ENCODE data around the gene ARHGEF4.
"Not testable (repeated sequence)": the region's sequence is repeated elsewhere in the genome, so short reads cannot be mapped to it uniquely, and the experiment has no call there.

Gene ARHGEF4

DNA sequence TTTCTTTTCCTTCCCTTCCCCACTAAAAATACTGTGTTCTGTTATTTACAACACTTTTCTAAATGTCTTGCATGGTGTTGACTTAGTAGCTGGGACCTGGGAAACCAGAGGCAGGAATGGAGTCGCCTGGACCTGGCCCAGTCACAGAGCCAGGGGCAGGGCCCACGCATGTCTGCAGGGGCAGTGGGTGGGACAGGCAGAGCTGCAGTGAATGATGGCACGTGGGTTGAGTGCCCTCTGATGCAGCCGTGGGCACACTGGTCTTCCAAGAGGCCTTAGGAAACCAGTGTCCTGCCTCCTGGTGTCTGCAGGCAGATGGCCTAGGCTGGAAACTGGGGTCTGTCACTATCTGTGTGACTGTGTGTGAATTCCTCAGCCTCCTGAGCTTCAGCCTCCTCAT, 46.8 kb downstream of the ARHGEF4 start:
- no peak for DNase-seq (ENCODE audit: extremely low read depth in 1 of 2, low read depth in 1 of 2)

DNA sequence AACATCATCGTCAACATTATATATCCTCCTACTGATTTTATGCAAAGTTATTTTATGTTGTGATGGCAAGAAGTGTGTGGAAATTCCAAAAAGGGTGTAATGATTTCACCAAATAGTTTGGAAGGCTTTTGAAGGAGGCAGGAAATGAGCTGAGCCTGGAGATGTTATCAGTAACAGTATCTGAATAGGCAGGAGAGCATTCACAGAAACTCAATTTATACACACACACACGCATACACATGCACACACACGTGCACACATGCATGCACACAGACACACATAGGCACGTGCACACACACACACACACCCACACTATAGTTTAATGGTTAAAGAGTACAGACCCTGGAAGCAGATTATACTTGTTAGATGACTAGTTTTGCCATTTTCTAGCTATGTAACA, 47.3 kb downstream of the ARHGEF4 start:
- DNase-seq (ENCODE audit: extremely low read depth in 1 of 2, low read depth in 1 of 2) = no peak

DNA sequence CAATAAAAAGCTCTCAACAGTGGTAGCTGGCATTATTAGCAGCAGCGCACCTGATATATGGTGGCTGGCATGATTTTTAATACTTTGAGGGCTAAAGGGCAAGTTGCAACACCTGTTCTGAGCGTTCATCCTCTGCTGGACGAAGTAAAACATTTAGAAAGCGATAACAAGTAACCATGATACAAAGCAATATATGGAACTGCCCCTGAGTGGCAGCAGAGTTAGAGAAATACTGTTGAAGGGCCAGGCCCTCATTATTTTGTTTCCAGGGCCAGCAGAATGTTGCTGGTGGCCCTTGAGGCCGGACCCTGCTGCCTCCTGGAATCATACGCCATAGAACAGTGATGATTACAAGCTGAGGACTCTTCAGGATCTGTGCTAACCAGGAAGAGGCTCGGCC, 47.8 kb downstream of the ARHGEF4 start:
- no peak for DNase-seq (ENCODE audit: extremely low read depth in 1 of 2, low read depth in 1 of 2)

DNA sequence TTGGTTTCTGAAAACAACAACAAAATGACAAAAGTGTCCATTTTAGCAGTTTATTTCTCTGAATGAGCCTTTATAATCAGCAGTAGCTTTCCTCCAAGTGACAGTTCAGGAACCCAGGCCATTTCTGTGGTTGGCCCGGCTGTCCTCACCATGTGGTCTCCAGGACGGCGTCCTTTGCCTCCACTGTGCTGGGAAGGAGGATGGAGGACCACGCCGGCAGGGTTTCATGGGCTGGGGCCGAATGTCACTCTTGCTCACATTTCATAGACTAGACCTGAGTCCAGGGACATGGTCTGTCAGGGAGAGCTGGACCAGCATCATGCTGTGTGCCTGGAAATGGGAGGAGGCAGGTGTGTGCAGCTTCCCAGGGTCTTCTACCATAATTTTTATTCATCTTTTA, 50.9 kb downstream of the ARHGEF4 start:
- no peak for DNase-seq (ENCODE audit: extremely low read depth in 1 of 2, low read depth in 1 of 2)

DNA sequence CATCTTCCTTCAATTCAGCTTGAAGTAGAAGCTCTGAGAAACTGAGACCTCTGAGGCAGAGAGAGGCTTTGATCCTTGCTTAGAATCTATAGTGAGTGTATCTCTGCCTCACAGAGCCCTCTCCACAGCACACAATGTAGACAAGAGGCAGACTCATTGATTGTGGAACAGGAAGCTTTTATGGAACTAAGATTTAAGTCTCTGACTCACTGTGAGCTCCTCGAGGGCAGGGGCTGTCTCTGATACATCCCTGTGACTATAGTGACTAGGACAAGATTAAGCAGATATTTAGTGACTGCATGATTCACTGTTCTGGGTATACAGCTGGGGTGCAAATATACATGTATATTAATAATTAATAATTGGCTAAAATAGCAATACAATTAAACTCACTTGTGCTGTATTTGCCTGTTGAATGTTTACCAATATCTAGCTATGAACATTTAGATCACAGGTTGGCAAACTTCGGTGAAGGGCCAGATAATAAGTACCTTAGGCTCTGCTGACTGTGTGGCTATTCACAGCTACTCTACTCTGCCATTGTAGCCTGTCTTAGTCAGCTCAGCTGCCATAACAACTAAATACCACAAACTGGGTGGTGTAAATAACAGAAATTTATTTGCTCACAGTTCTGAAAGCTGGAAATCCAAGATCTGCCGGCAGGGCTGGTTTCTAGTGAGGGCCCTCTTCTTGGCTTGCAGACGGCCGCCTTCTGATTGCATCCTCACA, 54.4 kb downstream of the ARHGEF4 start:
- DNase-seq (ENCODE audit: extremely low read depth in 1 of 2, low read depth in 1 of 2) = no peak

DNA sequence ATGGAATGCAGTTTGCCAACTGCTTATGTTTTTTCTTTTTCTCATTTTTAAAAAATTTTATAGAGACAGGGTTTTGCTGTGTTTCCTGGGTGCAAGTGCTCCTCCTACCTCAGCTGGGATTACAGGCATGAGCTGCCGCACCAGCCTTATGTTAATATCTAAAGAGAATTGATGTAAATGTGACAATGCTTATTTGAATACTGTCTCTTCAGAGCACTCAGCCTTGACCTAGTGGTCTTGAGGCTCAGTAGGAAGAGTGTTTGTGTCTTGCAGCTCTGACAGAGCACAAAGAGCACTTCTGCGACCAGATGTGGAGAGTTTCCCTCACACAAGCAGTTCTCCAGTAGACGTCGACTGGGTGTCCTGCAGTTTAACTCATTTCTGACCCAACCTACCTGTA, 55.3 kb downstream of the ARHGEF4 start:
- no peak for DNase-seq (ENCODE audit: extremely low read depth in 1 of 2, low read depth in 1 of 2)

DNA sequence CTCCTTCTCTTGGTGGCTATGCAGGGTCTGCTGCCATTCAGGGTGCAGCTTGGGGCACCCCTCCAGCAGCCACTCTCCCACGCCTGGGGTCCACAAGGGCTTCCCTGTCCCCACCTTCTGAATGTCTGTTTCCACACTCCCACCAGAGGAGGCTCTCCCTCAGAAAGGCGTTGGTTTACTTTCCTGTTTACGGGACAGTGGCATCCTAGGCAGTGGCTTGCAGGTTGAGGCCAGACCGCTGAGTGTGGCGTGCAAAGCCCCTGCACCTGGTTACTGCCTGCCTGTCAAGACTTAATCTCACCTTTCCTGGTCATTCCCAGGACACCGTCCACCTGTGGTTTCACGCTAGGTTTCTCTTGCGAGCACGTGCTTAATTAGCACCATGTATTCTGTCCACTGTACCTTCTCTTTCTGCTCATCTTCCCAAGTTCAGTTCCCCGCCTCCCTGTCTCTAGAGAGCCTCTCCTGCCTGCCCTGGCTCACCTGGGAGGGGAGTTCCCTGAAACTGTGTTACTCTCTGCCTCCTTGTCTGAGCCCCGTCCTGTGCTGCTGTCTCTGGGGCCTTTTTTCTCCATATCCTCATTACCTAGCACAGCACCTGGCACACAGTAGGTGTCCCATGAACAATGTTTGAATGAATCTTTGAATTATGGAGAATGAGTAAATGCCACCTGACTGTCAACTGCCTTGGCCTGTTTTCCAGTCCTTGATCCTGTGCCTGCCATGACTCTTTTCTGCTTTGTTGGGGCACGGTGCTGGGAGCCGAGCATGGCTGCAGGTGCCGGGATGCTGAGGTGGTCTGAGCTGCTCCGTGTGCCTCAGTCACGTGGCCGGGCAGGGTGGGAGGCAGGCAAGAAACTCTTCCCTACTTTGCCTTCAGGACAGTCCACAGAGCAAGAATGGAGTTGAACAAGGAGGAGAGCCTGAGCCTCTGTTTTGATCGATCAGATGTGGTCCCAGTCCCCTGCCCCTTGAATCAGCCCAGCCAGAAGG, 56.4 kb downstream of the ARHGEF4 start:
- no peak for DNase-seq (ENCODE audit: extremely low read depth in 1 of 2, low read depth in 1 of 2)

DNA sequence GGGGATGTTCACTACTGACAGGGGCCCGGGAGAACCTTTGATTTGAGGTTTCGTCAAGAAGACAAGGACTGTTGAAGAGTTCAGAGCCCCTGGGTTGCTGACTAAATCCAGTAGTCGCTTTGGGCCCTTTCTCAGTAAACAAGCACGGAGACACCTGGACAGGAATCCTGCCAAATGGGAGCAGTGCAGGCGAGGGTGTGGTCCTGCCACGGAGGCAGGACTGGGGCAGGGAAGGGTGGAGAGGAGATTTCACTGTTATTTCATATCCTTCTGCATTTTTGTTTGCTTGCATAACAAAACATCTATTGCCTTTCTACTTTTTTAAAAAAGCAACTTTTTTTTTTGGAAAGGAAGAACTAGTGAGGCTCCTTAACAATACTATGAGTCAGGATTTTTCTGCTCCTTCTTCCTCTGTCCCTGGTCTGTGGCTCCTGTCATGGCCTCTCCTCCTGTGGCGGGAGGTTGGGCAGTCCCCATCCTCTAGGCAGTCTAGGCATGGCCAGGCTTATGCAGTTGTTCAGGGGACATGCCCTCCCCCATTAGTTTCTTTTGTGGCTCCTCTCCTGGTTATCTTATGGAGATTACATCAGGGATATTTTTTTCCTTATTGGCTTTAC, 57.7 kb downstream of the ARHGEF4 start:
- DNase-seq (ENCODE audit: extremely low read depth in 1 of 2, low read depth in 1 of 2) = no peak

DNA sequence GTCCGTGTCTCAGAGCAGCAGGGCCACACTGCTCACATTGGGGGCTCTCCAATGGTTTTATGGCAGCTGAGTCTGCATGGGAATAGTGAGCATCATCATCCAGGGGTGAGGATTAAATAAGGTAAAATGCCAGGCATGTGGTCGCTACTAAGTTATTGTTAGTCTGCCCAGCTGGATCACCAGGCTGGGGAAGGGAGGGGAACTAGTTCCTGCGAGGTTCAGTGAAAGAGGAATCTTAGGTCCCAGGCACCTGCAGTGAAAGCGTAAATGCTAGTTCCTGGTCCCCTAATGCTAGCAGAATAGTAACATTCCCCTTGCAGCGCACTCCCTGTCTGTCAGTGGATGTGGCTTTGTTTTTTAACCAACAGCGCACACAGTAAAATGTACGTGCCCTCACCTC, 60.1 kb downstream of the ARHGEF4 start:
- DNase-seq (ENCODE audit: extremely low read depth in 1 of 2, low read depth in 1 of 2) = no peak

DNA sequence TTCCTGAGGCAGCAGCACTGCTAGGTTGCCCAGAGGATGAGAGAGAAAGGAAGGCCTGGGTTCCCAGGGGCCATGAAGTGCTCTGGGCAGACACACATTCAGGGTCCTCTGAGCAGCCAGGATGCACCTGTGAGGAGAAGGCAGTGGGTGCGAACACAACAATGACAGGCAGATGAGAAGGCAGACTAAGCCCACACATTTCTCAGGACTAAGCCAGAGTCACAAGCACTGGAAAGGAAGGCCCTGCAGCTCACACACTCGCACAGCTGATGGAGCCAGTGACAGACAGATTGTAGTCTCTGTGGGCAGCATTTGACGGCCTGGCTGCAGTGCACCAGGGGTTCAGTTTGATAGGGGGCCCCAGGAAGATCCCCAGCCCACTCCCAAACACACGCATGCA, 61.8 kb downstream of the ARHGEF4 start:
- no peak for DNase-seq (ENCODE audit: extremely low read depth in 1 of 2, low read depth in 1 of 2)

DNA sequence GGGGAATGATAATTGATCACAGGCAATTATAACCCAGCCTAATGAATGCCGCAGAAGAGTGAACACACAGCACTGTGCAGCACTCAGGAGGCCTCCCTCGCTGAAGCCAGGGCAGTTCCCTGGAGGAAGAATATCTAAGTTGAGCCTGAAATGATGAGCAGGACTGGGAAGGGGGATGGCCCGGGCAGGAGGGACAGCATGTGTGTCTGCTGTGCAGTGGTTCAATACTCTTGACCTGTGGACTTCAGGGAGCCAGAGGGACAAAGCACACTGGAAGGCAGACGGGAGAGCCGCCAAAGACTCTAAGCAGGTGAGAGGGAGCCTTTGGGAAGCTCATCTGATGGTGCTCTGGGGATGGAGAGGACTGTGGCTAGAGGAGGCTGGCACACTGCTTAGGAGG, 62.6 kb downstream of the ARHGEF4 start:
- no peak for DNase-seq (ENCODE audit: extremely low read depth in 1 of 2, low read depth in 1 of 2)

DNA sequence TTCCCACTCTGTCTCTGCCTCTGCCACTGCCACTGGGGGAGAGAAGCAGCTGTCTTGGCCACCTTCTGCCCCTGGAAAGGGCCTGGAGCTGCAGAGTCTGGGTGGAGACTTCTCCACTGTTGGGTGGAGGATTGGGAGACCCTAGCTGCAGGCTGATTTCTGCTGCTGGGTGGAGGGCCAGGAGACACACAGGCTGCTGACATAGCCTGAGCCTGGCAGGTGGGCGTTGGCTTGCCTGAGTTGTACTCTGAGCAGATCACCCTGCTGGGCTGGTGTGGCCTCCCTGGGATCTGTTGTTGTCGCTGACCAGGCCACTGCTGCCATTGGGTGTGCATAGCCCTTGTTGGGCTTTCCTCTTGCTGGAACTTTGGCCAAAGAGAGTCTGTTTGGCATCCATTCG, 64.3 kb downstream of the ARHGEF4 start:
- DNase-seq (ENCODE audit: extremely low read depth in 1 of 2, low read depth in 1 of 2) = no peak

DNA sequence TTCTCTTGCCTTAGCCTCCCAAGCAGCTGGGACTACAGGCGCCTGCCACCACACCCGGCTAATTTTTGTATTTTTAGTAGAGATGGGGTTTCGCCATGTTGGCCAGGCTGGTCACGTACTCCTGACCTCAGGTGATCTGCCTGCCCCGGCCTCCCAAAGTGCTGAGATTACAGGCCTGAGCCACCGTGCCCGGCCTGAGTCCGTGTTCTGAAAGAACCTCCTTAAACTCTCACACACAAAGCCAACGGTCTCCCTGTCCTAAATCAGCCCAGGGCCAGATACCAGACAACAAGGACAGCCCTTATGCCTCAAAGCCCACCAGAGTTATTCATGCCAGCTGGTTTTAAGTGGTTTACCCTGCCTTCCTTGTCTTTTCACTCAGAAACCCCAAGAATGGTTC, 64.9 kb downstream of the ARHGEF4 start:
- DNase-seq (ENCODE audit: extremely low read depth in 1 of 2, low read depth in 1 of 2) = not testable (repeated sequence)

DNA sequence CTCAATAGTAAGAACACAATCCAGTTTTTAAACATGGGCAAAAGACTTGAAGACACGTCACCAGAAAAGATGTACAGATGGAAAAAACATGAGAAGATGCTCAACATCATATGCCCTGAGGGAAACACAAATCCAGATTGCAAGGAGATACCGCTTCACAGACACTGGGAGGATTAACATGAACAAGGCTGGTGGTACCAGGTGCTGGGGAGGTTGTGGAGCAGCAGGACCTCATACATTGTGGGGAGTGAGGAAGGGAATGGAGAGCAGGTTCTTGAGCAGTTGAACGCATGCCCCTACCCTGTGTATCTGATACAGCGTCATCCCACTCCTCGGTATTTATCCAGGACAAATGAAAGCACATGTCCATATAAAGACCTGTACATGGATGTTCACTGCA, 72.1 kb downstream of the ARHGEF4 start:
- DNase-seq (ENCODE audit: extremely low read depth in 1 of 2, low read depth in 1 of 2) = no peak

DNA sequence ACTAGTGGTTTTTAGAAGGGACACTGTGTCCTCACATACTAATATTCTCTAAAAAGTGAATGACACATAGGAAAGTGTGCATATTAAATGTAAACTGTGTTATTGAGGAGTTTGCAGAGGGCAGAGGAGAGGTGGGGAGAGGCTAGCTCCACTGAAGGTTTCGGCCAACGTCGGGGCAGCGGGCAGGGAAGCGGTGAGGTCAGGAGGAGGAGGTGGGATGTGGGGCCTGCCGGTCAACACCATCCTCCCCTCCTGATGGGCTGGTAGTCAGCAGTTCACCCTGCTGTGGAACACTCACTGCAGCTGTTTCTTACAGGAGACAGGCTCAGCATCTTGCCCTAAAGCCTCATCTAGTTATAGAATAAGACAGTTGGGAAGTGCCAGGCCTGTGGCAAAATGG, 74.2 kb downstream of the ARHGEF4 start:
- DNase-seq (ENCODE audit: extremely low read depth in 1 of 2, low read depth in 1 of 2) = no peak

DNA sequence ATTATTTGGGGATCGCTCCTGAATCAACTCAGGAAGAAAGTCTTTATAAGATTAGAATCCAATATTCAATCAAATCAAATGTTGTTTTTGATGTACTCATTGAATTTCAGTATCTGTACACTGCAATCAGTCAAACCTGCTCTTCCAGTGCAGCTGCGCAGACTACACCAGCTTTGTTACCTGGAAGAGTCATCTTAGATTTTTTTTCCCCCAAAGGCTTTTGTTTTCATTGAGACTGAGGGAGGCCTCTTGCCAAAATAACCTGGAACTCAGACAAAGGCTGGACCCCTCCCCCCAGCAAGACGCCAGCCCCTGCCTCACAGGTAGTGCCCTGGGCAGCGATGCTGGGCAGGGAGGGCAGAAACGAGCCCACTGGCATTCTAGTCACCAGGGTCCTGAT, 74.8 kb downstream of the ARHGEF4 start:
- DNase-seq (ENCODE audit: extremely low read depth in 1 of 2, low read depth in 1 of 2) = no peak

DNA sequence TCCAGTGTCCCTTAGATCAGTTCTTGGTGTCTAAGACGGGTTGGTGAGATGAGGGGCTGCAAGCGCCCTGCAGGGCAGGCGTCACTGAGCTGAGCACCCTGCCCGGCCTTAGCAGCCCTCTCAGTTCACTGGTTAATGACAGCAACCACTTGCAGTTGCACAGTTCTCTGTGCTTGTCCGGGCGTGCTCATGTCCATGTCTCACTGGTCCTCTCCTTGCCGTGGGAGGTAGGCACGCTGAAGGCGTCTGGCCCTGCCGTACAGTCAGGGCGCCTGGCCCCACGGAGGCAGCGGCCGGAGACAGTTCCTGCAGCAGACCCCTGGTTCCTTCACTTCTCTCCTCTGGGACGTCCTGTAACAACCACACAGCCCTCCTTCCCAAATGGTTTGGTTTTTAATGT, 75.3 kb downstream of the ARHGEF4 start:
- DNase-seq (ENCODE audit: extremely low read depth in 1 of 2, low read depth in 1 of 2) = no peak

DNA sequence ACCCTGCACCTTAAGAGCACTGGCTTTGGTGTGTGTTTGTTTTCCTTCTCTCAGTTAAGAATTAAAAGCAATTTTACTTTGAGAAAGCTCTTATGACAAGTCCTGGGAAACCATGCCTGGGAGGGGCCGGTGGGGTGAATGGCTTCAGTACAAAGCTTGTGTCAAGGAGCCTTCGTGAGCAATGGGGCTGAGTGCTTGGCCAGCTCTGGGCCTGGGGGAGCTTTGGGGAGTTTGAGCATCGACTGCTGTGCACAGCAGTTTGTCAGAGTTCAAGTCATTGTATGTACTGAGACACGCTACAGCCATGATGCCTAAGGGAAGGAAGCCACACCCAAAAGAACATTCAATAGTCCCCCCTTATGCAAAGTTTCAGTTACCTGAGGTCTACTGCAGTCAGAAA, 75.8 kb downstream of the ARHGEF4 start:
- no peak for DNase-seq (ENCODE audit: extremely low read depth in 1 of 2, low read depth in 1 of 2)

DNA sequence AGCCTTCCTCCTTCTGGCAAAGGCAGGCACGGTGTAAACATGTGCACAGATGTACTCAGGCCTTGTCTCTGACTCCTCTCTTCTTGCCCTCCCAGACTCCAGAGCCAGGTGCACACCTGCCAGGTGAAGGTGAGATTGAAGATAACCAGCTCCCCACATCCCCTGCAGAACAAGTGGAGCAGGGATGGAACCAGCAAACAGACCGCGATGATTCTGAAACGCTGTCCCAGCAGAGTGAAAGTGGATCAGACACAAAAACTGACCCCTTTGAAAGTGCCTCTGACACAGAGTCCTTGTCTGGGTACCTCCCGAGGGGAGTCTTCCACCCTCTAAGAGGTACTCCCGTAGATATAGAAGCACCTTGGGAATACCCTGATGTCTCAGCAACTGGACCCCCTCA, 77.2 kb downstream of the ARHGEF4 start:
- no peak for DNase-seq (ENCODE audit: extremely low read depth in 1 of 2, low read depth in 1 of 2)

DNA sequence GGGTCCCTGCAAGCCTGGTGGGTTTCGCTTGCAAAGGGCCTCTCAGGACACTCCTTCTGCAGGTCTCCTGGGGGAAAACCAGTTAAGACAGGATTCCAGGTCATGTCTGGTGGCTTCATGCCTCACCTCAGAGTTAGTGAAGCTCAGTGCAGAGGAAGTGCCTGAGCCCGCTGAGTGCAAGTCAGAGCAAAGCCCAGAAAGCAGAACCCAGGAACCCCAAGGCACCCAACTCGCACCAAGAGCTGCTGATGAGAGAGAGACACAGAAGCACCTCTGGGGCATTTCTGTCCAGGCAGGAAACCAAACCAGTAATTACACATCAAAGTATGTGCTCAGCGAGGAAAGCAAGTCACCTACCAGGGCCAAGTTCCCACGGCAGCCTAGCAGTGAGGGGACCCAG, 78.4 kb downstream of the ARHGEF4 start:
- DNase-seq (ENCODE audit: extremely low read depth in 1 of 2, low read depth in 1 of 2) = no peak

DNA sequence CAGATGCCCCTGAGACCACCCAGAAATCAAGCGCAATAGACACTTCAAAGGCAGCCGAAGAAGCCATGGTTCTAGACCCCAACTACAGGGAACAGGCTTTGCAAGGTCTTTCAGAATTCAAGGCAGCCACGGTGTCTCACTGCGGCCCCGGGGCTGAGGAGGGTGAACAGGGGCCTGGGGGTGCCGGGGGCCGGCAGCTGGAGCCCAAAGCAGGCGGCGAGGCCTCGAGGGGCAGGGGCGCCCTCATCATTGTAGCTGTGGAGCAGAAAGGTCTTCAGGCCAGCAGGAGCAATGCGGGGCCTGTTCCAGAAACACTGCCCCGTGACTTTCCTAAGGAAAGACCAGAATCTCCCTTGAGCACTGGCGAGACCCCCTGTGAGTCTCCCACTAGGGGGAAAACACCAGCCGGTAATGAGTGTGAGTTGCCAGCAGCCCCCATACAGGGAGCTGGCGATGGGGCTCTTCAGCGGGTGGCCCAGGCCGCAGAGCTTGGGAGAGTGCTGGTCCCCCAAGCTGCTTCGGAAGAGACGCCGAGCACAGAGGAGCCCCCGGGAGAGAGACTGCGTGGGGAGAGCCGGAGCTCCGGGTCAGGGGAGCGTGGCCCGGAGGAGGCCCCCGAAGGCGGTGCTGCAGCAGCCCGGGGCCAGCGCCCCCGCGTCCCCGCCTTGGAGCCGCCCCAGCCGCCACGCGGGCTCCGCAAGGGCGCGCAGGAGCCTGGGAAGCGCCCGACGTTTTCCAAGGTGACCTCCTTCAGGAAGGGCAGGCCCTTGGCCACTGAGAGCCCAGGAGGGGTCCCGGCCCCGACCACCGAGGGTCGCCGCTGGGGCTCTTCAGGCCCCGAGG, 79.1 kb downstream of the ARHGEF4 start:
- DNase-seq (ENCODE audit: extremely low read depth in 1 of 2, low read depth in 1 of 2) = no peak
